Measurements from ENCODE around the gene LHX2.

The LHX2 gene

DNA sequence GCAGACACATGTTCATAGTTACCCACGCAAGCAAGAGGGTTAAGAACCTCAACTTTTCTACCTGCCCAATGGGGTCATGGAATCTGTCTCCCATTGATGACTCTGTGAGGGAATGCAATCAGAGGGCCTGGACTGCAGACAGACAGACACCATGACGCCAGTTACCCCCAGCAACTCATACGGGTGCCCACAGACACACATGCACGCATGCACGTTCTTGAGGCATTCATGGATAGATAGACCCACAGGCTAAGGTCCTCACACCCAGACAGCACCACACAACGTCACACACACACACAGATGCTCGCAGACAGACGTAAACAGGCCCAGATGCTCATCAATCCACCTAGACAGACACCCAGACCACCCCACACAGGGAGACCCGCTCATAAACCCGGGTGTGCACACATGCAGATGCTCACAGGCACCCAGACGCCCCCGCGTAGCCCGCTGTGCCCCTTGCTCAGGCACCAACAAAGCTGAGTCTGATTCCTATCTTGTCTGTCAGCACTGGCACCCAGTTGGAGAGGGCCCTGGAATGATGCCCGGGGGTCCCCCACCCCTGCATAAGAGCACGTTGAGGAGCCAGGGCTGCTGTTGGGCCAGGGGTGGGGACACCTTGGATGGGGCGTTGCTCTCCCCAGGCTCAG lies 23.6 kb downstream of the LHX2 start:
- DNase-seq: no peak

DNA sequence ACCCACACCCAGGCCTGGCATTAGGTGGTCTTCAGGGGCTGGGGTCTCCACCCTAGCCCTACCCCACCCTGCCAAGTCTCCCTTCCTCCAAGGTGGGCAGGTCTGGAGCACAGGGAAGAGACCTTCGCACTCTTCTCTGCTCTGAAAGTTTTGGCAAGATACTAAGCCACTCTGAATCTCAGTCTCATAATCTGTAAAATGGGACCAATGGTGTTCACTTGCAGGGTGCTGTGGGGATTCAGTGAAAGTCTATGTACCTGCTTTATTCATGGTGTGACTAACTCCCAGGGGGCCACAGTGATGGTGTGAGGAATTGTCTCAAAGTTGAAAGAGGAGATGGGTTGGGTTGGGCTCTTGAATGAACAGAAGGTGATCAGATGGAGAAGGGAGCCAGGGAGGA lies 25.0 kb downstream of the LHX2 start:
- DNase-seq: no peak

DNA sequence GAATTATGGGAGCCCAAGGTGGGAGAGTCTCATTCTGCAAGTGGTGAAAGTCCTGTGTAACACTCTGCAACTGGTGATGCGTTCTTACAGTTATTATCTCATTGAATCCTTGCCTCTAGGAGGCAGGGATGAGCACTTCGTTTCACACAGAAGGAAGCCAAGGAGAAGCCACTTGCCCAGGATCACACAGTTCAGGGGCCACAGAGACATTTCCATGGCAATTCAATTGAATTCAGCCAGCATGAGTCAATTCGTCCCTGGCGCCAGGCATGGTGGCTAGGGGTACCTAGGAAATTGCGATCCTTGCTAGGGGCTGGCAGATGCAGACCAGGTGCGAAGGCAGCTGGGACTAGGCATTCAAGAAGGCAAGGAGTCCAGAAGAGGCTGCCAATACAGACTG lies 26.2 kb downstream of the LHX2 start:
- DNase-seq: no peak

DNA sequence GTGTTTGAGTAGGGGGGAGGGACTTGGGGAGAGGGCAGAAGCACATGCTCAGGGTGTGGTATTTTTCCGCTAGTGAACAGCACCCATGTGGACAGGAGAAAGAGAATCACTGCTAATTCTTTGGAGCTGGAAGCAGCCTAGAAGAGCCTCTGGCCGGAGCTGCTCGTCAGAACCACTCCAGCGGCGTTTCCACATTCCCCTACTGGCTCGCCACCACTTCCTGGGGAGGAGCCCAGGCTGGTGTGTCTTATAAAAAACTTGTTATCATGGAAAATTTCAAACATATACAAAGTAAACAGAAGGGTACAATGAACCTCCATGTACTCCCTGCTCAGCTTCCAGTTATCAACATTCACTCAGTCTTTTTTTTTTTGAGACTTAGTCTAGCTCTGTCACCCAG lies 26.7 kb downstream of the LHX2 start:
- DNase-seq: no peak

DNA sequence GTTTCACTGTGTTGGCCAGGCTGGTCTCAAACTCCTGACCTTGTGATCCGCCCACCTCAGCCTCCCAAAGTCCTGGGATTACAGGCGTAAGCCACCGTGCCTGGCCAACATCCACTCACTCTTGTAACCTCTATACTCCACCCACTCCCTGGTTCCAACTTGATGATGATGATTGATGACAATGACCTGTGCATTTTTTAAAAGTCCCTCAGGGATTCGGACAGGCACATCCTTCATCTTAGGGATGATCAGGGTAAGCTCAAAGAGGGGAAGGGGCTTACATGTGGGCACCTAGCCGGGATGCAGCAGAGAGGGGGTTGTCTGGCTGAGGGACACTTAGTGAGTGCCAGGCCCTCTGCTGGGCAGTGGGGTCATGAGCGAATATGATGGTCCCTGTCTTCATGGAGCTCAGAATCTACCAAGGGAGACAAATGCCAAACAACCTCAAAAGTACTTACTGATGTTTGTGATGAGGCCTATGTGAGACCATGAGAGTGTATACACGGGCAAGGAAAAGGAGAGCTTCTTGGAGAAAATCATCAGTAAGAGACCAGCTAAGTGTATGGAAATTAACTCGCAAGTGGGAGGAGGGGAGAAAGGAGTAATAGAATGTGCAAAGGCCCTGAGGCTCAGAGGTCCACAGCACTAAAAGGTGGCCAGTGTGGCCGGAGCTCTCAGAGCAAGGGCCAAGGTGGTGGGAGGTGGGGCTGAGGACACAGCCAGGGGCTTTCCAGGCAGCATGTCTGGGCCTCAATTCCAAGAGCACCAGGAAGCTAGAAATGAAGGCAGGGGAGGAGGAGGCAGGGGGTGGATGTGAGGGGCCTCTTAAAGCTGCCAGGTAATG lies 27.4 kb downstream of the LHX2 start:
- no peak for DNase-seq

DNA sequence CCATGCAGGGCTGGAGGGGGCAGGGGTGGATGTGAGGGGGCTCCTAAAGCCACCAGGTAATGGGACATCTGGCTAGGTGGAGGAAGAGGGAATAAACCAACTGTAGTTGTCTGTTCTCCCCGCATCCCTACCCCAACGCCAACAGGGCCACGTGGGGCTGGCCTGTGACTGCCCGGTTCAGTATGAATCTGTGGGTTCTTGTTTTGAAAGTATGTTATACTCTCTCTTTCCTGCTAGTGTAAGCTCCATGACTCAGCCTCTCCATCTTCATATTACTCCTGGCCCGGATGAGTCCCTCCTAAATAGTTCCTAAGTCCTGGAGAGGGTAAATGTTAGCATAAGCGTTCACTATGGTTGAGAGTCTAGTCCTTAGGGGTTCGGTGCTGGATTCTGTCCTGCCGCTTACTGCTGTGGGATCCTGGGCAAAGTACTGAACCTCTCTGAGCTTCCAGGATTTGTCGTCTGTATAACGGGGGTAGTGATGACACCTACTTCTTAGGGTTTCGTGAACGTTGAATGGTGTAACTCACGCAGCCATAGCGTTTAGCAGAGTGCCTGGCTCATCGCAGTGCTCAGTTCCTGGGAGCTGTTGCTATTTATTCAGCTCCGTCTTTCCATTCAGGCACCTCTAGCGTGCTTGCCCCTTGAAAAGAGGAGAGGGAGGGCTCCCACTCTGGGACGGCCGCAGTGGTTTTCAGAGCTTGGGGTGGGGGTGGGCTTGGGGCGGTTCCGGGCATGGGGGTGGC lies 28.8 kb downstream of the LHX2 start:
- no peak for DNase-seq

DNA sequence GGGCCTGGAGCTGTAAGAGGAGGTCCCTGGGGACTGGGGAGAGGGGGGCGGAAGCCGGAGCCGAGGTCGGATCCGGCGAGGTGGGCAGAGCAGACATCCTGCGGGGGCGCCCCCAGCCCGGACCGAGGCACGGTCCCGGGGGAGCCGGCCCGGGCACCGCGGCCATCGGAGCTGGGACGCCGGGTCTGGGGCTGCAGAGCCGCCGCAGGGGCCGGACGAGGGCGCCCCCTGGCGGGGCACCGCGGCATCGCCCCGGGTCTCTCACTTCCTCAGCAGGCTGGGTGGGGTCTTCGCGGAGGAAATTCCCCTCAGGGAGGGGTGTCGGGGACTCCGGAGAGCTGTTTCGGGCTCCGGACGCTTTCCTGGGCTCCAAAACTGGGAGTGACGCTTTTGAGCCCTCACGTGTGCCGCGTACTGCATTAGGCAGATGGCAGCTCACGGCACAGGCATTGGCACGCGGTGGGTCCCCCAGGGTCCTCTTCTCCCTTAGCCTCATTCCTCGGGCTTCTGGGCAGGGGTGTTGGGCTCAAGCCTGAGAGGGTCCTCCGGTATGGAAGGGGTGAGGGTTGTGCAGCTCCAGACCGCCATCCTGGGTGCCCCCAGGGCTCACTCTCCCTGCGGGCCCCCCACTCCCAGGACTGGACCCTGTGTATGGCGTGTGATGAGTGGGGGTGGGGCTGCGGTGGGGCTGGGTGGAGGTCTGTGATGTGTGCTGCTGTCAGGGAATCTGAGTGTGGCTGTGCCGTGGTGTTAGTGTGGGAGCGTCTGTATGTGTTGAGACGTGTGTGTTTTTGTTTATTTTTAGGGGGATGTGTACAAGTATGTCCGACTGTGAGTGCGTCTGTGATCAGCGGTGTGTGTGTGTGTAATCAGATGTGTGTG lies 29.6 kb downstream of the LHX2 start:
- peak; percentile 26 for DNase-seq

DNA sequence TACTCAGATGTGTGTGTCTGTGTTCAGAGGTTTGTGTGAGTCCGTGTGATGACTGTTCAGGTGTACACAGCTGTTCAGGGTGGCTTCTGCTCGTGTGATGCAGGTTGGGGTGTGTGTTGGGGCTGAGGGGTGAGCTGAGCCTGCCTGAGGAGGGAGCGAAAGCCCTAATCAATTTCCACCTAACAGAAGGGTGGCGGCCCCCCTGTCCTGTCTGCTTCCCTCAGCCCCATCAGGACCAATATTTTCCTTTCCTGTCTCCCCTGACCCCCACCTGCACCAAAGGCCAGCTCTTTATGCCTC lies 30.2 kb downstream of the LHX2 start:
- no peak for DNase-seq

DNA sequence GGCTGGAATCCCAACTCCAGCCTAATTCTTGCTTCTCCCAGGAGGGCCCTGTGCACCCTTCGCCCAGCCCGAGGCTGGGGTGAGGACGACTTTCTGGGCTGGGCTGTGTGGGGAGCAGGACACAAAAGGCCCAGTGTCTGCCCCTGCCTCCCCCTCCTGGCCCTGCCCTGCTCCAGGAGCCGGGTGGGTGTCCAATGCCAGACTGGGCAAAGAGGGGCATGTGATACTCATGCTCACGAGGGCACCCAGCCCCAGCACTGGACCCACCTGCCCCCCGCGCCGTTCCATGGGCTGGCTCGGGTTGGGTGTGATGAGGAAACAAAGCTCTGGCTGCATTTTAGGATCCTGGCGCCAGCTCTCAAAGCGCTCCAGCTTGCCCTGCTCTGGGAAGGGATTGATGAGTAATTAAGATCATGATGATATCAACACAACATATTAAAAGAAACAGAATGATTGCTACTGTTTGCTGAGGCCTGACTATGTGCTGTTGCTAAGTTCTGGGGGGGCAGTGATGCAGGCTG lies 30.7 kb downstream of the LHX2 start:
- DNase-seq: no peak

DNA sequence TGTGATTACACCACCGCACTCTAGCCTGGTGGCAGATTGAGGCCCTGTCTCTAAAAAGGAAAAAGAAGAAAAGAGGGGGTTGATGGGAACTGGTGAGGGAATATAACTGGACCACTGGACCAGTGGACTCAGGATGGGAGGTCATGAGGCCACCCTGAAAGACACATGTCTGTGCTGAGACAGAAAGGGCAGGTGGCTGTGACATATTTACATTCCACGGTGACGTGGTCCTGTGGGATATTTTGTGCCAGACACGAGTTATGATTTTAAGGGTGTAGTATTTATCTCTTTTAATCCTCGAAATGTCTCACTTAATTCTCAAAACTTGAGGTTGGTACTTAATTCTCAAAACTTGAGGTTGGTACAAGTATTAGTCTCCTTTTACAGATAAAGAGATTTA lies 32.9 kb downstream of the LHX2 start:
- DNase-seq: no peak

DNA sequence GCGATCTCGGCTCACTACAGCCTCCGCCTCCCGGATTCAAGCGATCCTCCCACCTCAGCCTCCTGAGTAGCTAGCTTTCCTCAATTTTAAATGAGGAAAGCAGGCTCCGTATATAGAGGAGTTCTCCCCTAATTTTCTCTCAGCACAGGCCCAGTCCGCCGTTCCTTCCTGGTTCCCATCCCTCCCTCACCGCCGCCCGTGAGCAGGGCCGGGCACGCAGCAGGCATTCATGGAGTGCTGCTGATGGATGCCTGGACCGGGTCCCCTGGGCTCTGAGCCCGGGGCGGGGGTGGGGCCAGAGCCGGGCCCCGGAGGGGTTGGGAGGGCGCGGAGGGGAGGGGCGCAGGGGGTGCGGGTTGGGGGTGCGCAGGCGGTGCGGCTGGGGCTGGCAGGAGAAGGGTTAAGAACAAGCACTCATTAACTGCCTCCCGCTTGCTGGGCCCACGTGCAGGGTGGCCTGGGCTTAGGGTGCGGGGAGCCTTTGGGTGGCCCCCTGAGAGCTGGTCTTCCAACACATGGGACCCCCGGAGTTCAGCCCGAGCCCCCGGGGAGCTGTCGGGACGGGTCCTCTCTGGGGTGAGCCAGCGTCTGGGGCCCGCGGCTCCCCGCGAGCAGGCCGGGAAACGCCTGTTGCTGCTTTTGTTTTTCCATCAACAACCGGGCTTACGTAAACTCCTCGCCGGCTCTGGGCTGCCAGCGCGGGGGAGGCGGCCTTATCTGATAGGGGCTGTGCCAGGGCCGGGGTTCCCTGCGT lies 33.7 kb downstream of the LHX2 start:
- DNase-seq: no peak

DNA sequence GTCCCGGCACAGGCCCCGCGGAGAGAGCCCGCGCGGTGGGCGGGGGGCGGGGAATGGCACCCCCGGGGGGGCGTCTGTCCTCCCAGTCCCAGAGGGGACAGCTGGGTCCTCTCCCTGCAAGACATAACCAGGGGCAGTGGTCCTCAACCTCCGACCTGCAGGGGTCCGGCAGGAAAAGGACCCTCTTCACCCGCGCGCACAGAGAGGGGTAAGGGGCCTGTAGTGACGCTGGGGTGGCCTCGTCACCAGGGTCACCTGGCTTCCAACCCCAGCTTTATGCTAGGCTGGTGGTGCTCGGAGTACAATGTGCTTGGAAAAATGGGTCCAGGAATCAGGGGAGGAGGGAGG lies 34.2 kb downstream of the LHX2 start:
- no peak for DNase-seq

DNA sequence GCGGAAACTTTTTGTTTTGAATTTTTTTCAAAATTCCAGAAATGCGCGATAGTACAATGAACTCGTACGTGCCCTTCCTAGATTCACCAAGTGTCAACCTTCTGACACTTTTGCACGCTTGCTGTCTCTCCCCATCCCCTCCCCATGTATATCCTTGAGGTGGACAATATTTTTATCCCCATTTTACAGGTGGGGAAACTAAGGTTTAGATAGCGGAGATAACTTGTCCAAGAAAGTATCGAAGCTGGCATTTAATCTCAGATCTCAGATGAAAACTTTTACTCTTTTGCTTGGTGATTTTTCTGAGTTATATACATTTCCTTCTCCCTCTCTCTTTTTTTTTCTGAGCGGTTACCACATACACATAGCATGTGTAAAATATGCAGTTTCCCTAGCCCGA lies 34.6 kb downstream of the LHX2 start:
- no peak for DNase-seq

DNA sequence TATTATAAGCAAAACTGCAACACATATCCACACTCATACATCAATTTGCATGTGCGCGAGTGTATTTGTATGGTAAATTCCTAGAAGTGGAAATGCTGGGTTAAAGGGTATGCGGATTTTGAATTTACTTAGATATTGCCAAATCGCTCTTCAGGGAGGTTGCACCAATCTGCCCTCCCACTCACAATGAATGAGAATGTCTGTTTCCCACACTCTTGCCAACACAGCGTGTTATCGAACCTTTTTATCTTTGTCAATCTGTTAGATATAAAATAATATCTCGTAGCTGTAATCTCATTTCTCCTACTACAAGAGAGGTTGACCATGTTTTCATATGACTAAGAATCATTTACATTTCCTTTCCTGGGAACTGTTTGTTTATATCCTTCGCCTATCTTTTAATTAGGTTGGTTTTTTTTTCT lies 35.7 kb downstream of the LHX2 start:
- DNase-seq: no peak

DNA sequence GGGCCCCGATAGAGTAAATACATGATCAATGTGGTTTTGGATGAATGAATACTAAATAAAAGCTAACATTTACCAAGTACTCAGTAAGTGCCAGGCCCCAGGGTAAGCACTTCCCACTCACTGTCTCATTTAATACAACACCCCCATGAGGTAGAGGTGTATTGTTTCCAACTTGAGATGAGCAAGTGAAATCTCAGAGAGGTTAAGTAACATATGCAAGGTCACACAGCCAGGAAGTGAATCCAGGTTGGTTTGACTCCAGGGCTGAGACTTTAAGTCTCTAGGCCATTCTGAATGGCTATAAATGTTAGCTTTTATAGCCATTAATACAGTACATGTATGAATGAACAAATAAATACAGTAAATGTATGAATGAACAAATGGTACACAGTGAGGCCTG lies 39.4 kb downstream of the LHX2 start:
- DNase-seq: no peak

DNA sequence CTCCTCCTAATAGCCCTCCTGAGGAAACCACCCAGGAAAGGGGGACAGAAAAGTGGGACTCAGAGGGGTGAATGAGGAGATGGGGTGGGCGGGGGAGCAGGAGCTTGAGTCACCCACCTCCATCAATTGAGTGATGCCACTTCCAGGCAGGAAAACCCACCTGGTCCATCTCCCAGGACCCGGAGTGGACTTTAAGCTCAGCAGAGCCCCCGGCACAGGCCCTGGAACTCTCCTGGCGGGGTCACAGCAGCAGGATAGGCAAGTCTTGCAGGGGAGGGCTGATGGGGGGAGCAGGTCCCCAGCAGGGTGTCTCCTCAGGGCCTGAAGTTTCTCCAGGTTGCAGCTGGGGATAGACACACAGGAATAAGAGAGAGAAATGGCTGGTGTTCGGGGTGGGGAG lies 40.8 kb downstream of the LHX2 start:
- DNase-seq: no peak

DNA sequence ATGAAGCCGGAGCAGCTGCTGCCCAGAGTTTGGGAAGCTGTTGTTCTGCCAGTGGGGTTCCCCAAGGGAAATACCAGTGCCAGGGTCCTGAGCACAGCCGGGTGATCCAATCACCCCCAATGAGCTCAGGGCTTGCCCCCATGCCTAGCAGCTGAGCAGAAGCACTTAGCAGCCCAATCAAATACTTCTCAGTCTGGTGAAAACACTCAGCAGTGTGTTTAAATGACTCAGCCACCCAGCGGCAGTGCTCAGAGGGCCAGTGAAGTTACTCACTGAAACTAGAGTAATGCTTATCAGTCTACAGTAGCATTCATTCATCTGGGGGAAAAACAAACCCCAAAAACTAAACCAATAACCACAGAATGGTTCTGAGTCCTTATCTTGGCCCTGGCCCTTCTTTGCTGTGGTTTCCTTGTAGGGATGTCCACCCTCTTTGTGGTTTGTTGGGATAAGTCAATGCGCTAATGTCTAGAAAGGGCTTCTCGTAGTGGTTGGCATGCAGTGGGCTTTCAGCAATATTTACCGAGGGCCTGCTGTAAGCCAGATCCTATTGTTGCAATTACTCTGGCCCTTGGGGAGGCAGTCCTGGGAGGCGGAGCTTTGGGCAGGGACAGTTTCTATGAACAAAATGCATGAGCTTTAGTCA lies 43.1 kb downstream of the LHX2 start:
- DNase-seq: no peak

DNA sequence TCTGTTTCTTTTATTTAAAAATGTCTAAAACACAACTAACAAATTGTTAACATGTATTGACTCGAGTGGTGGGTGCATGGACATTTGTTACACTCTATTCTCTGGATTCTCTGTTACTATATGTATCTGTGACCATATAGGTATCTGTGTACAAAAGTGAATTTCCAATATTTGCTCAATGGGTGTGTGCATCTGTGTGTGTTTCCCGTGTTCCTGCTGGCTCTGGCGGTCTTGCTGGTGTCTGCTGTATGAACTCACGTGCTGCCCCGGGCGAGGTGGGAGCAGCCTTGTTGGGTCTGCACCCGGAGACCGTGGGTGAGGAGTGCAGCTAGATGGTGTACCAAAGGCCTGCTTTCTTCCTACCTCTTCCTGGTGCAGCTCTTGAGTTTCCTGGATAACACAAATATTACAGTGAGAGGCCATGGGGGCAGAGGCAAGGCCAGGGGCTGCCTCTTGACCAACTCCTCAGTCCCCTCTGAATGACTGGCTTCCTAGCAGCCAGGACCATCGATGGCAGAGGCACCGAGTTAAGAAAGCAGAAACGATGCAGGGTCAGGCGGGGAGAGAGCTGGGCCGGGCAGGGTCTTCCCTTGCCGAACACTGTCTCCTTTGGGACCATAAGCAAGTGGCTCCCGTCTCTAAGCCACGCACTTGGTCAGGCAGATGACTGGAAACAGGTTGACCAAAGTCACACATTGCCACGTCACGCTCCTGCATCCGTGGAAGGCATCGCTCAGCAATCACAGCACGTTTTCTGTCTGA lies 49.5 kb downstream of the LHX2 start:
- no peak for DNase-seq

DNA sequence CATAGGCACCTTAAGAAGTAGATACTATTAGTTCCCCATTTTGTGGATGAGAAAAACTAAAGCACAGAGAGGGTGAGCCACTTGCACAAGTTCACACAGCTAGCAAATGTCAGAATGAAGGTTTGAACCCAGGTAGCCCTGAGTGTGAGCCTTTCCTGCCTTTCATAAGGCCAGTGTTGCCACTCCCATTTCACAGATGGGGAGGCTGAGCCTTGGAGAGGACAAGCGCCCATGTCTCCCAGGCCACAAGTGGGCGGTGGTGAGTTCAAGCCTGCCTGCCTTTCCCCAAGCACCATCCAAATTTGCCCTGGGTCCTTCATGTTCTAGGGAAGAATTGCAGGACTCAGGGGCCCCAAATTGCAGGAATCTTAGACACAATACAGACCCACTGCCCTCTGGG lies 50.6 kb downstream of the LHX2 start:
- DNase-seq: no peak

DNA sequence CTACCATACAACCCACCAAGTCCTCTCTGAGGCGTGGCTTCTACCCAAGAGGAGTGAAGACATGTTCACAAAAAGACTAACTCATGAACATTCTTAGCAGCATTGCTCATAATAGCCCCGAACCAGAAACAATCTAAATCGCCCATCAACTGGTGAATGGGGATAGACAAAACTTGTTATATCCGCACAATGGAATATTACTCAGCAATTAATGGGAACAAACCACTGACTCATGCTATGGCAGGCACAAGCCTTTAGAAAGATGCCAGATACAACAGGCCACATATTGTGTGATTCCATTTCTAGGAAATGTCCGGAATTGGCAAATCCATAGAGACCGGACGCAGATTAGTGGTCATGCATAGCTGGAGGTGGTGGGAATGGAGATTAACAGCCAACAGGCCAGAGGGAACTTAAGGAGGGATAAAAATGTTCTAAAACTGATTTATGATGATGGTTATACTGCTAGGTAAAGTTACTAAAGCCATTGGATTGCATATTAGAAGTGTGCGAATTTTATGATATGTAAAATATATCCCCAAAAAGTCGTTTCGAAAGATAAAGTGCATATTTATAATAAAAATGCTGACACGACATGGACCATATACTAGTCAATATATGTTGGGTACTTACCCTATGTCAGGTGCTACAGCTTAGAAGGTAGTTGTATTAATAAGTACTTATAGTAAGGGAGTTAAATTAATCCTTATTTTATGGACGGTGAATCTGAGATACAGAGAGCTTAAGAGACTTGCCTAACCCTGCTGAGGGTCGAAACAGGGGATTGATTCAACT lies 55.4 kb downstream of the LHX2 start:
- DNase-seq: no peak
